NCI-H128 (cell line): ENCODE results near the gene CHST1.

Experiments used
- DNase-seq: peaks from one replicate; lab custom pipeline; 2025; ENCODE audit not compliant: unreplicated experiment; lab: John Stamatoyannopoulos, UW

CHST1 gene

DNA sequence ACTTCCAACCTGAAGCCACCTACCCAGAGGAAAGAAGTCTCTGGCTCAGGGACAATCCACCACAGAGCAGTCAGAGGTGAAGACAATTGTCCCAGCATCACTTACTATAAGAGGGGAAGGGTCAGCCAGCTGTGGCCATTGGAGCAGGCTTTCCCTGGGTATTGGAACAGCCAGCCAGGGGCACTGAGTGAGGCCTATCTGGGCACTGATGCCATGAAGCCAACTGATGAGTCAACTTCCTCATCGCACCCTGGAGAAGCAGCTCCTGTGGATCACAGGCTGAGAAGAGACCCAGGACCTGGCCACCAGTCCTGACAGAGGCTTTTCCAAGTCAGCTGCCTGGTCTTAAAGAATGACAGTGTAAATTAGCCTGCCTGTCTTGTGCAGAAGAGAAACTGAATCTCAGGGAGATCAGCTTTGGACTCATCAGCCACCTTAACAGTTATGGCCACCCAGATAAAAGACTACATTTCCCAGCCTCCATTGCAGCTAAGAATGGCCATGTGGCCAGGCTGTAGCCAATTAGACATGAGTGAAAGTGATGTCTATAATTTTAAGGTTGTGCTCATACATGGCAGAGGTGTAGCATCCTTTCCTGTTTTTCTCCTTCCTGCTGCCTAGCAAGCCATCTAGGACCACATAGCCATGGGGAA, 19.0 kb downstream of the CHST1 start:
- no peak for DNase-seq

DNA sequence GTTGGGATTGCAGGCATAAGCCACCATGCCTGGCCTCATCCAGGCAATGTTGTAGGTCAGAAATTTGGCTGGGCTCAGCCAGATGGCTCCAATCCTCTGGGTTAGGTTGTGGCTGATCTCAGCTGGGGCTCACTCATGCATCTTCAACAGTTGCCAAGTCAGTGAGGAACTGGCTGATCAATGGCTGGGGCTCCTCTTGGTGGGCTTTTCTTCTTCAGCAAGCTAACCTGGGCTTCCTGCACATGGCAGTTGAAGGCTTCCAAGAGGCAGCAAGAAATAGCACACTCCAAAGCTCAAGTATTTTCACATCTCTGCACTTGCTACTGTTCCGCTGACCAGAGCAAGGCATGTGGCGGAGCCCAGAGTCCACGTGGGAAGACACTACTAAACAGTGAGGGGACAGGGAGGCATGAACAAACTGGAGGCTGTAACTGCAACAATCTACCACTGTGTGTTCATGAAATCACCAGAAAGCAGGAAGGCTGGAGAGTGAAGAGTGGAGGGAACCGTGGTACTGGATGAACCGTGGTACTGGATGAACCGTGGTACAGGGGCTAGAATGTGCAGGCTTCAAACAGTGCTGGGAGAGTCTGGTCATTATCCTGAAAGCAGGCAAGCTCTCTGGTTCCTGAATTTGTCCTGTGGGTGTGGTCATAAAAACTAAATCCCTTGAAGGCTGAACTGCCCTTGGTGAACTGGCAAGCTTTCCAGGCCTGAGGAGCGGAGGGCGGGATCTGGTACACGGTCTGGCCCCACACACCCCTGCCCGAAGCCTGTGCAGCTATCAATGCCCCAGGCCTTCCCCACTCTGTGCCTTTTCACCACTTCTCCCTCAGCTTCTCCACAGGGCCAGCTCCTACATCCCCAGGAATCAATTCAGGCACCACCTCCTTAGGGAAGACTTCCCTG, 20.2 kb downstream of the CHST1 start:
- no peak for DNase-seq

DNA sequence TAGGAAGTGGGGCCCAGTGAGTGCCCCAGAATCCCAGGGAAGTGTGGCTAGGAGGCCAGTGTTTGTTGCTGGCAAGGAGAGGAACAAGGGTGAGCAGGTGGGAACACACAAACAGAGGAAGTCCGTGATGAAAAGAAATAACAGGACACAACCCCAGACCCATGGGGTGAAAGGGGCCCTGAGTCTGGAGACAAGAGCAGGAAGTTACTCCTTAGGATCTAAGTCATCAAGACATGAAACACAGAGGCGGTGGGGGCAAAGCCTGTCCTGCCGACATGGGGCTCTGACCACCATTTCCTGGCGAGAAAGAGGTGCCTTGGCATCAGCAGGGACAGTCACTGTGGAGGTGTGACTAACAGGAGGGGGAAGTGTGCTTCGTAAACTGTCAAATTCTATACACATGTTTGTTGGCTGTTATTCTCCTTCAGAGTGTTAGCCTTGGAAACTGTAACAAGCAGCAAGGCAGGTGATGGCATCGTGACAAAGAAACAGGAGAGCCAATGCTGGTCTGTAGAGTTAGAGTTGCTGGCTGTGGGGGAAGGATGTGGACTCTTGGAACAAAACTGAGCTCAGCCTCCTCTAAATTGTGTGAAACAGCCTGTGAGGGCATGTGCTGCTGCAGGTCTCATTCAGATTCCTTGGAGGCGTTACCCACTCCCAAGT, 21.7 kb downstream of the CHST1 start:
- DNase-seq = no peak

DNA sequence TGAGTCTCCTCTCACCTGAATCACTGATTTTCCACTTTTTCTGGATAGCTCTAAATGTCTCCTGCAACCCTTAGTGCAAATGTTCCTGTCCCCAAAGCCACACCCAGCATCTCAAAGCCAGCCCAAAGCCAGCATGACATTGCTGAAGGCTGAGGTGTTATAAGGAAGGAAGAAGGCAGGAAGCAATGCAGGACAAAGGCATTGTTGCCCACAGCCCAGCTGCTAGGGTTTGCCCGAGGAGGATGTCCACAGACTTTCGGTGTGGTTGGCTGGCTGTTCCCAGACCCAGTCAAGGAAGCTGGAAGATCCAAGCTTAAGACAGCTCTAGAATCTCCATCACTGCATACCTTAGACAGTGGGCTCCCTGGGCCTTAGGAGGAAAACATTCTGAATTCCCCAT, 23.5 kb downstream of the CHST1 start:
- DNase-seq = no peak

DNA sequence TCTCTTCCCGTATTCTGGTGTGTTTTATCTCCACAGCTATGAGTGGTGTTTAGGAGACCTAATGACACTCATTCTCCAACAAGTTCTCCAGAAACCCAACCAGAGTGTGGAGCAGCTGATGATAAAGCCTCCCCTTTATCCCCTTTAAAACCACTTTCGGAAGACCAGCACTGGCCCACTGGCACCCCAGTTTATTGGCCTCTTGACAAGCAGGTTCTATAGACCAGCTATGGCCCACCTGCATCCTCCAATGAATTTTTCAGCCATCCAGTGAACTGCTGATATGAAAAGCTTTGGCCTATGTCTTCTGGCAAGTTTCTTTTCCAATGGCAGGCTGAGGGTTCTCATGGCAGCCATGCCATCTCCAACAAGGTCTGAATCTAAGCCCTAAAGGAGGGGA, 27.4 kb downstream of the CHST1 start:
- no peak for DNase-seq

DNA sequence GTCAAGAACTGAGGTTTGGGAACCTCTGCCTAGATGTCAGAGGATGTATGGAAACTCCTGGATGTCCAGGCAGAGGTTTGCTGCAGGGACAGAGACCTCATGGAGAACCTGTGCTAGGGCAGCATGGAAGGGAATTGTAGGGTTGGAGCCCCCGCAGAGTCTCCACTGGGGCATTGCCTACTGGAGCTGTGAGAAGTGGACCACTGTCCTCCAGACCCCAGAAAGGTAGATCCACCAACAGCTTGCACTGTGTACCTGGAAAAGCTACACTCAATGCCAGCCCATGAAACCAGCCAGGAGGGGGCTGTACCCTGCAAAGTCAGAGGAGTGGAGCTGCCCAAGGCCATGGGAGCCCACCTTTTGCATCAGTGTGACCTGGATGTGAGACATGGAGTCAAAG, 29.5 kb downstream of the CHST1 start:
- DNase-seq = no peak

DNA sequence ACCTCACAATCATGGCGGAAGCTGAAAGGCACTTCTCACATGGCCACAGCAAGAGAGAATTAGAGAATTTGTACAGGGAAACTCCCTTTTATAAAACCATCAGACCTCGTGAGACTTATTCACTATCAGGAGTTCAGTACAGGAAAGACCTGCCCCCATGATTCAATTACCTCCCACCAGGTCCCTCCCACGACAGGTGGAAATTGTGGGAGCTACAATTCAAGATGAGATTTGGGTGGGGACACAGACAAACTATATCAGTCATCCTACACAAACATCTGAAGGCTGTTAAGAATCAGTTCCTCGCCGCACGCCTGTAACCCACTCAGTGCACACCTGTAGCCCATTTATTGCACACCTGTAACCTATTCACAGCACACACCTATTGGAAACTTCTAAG, 39.8 kb downstream of the CHST1 start:
- no peak for DNase-seq

DNA sequence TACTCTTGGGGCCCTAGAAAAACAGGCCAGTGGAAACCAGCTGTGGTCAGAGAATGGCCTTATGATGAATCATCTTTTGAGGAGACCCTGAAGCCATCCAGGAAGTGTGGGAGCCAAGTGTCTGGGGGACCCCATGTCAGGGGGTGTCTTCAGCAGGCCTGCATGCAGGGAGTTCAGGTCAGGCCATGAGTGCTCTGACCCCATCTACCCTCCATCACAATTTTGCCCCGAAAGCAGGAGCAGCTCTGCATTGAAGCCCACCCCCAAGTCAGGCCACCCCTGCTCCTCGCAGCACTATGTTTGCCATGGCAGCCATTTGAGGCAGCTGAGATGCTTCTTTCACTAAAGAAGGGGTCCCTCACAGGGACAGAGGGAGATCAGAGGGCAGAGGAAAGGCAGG, 41.3 kb downstream of the CHST1 start:
- no peak for DNase-seq

DNA sequence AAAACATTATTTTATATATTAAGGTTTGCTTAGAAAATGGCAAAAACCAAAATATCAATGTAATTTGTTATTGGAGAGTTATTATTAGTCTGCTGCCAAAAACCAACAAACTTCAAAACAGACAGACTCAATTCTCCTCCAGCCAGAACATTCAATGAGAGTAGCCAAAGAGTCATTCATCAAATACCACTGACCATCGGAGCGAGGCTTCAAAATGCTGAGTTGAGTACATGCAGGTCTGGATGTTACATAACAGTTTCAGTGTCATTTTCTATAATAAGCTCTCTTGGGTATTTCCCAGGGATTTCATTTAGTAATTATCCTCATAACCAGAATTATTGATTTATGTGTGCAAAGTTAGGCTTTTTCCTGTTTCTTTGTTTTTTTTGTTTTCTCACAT, 42.6 kb downstream of the CHST1 start:
- DNase-seq = no peak

DNA sequence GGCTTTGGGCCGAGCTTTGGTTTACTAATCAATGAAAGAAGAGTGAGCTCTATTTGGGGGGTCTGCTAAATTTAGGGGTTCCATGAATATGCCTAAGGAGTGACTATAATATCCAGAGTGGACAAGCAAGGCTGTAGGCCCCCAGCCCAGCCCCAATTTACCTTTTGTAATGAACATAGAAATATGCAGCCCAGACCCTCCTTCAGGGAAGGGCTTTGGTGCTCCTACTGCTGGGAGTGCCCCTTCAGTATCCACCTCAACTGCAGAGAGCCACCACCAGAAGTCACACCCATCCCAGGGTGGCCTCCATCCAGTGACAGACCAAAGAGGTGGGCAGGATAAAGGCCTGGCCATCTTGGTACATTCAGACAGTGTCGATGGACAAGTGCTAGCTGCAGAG, 43.1 kb downstream of the CHST1 start:
- DNase-seq = no peak

DNA sequence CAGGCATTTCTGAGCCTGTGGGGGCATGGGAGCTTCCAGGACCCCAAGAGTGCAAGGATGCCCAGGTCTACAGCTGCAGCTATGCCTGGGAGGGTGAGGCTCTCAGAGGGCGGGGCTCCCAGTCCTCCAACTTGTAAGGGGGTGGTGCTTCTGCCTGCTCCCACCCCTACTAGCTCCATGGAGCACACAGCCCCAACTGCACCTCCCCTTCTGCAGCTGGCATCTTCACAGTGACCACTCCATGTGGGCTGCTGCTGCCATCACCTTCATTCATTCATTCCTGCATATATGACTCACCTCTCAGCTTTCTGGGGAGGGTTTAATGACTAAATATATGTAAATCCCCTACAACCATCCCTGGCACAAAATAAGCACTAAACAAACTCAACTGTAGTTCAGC, 43.8 kb downstream of the CHST1 start:
- no peak for DNase-seq

DNA sequence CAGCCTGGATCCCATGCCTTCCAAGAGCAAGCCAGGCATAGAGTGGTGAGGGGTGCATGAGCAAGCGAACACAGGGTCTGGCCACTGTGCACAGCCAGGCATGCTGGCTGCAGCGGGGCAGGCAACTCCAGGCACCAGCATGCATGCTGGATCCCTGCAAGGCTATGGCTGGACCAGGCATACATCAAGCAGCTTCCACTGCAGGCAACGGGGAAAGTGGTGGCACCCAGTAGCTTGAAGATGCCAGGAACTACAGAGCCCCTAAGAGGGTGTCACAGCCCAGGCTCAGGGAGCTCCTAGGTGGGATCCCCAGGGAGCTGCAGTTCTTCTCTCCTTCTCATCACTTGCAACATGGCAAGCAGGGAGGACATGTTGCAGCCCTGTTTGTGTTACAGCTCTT, 45.2 kb downstream of the CHST1 start:
- DNase-seq = no peak

DNA sequence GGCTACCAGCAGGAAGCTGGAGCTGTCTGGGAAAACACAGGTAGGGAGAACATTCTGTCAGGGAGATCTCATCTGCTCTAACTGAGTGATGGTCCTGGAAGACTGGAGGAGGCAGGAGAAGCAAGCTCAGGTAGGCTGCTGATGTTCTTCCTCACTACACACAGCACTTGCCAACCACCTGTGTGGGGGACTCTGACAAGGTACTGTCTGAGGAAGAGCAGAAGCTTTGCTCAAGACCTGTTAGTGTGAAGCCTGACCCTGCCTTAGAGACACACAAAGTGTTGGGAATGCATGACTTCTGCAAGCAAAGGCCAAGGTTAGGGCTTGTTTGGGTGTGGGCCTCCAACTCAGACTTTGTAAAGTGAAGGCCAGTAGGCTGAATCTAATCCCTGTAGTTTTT, 46.5 kb downstream of the CHST1 start:
- DNase-seq = no peak

DNA sequence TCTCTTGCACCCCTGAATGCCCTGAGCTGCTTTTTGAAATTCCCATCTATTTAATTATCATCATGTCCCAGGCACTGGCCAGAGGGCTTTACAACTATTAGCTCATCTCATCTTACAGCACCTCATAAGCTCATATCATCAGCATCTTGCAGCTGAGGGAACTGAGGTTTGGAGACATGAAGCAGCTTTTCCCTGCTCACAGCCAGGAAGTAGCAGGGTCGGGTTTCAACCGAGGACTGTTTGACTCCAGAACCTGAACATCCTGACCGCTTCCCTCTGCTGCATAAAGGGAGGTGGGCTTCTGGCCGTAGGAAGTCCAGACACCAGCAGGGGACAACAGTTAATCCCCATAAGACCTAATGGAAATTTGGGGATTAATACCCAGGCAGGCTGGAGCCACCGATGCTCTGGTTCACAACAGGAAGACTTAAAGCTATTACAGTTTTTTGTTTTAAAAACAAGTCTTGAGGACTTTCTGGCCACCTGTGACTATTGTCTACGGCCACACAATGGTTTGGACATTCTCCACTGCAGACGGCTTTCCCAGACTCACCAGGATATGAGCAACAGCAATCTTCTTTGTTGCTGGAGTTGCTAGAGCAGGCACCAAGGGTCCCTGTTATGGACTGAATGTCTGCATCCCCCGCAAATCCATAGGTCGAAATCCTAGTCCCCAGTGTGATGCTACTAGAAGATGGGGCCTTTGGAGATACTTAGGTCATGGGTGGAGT, 47.4 kb downstream of the CHST1 start:
- no peak for DNase-seq

DNA sequence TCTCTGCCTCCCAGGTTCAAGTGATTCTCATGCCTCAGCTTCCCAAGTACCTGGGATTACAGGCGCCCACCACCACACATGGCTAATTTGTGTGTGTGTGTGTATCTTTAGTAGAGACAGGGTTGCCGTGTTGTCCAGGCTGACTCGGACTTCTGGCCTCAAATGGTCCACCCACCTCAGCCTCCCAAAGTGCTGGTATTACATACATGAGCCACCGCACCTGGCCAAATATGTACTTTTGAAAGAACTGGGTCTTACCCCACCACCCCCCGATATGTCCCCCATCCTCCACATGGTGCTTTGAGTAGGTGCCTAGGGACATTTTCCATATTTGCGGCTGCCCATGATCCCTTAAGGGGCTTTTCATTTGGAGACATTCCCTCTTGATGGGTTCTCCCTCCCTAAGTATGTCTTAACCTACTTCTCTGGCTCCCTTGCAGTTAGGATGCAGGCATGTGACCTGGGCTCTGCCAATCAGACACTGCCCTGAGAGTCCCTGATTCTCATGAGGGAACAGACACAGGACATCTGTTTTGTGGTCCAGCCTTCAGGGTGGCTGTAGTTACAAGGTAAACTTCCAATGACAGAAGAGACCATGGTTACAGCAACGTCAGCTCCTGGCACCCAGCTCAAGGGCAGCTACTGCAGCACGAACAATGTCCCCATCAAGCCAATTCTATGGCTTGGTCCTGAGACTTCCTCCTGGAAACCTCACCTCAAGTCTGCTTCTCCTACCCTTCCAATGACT, 48.4 kb downstream of the CHST1 start:
- no peak for DNase-seq

DNA sequence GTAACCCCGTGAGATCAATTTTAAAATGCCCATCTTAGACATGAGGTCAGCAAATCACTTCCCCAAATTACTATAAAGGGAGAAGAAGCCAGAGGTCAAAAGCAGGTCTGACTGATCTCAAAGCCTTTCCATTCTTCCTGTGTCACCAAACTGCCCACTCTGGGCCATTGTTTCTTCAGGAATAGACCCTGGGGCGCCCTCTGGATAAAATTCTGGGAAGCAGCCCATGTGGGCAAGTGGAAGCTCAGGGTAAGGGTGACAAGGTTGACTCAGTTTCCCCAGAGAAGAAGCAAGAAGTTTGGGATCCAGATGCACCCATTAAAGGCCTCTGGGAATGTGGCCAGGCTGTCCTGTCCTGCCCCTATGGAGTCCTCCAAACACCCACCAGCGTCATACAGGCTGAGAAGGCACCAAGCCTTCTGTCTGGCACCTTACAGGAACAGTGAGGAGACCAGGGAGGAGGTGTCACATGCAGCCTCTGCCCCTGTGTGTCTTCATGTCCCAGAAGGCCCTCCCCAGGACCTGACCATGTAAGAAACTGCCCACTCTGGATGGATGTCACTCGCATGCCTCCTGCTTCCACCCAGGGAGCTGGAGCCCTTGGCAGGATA, 50.1 kb downstream of the CHST1 start:
- DNase-seq = no peak

DNA sequence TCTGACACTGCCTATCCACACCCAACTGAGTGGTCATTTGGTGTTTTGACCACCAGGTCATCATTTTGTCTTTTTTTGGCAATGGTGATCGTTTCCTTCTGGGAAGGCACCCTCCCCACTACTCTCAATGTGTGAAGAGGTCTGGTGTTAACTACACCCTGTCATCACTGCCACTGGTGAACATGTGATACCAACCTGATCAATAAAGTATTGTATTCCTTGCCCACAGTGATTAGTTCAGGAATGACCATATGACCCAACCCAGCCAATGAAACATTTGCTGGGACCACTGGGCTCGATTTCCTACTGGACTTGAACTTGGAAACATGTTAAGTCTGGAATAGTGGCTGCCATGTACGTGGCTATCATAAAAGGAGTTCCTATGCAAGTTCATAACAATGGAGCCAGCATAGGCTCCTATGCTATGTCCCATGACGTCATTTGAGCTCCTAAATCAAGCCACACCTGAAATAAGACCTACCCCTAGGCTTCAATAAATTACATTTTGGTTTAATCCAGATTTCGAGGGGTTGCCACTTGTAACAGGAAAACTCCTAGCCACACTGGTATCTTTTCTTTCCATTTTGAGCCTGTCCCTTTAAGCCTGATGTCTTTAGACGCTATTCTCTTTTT, 51.1 kb downstream of the CHST1 start:
- DNase-seq = no peak

DNA sequence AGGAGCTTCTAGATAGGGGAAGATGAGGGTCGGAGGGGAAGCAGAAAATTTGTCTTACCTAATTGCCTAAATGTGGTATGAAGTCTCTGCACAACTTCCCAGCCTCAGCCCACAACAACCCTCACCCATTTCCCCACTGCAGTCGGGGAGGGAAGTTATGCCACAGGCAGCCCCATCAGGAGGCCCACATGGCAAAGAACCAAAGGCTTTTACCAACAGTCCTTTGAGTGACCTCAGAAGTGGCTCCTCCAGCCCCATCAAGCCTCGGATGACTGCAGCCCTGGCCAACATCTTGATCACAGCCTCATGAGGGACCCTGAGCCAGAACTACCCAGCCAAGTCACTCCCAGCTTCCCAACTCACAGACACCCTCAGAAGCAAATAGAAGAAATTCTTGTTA, 54.8 kb downstream of the CHST1 start:
- no peak for DNase-seq

DNA sequence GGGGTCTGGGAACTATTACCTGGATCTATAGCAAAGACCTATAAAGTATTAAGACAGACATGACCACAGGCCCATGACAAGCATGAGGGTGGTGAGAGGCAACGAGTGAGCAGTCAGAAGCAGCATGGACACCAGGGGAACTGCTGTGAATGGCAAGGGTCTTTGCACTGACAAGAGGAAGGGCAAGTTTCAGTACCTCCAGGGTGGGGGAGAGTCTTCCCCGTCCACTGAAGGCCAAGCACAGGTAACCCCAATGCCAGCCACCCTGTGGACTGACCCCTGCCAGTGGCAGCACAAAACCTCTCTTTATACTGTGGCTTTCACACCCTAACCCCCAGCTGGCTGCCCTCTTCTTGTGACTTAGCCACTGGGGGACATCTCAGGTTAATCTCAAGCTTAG, 55.5 kb downstream of the CHST1 start:
- DNase-seq = no peak

DNA sequence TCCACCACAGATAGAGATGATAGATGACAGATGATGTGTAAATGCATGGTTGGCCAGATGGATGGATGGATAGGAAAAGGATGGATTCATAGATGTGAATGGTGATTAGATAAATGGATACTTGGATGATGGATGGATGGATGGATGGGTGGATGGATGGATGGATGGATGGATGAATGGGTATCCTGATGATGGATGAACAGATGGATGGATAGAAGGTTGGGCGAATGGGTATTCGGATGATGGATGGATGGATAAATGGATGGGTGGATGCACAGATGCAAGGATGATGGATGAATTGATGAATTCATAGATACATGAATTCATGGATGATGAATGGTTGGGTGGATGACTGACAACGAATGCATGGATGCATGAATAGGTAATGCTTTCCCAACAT, 56.1 kb downstream of the CHST1 start:
- no peak for DNase-seq
